HCT116 (cell line): ENCODE measurements around the gene SLC30A10. TPM values are rescaled to one million over a fixed set of nuclear protein-coding genes. Genes with fewer than 3 reads are reported as not detected.

Experiments
- ATAC-seq: fragments of 200-7000 bp; cut with Tn5 transposase; 2 replicates; pipeline ENCODE4 v1.9.1; 2020; ENCODE audit warnings: mild to moderate bottlenecking, moderate library complexity
- BruUV-seq: library from RNA; stranded (reverse); fragments of 400-500 nt; replicated peaks from 2 replicates; lab custom pipeline; 2021; lab: Mats Ljungman, UMichigan
- CTCF ChIA-PET: fragments of 300-600 bp; sonication (Branson Sonifier 250); formaldehyde crosslinking; loops from one replicate; lab custom pipeline; 2021; ENCODE audit warnings: antibody characterized with exemption; lab: Charles Lee
- POLR2A ChIA-PET: fragments of 300-600, 350-600 bp; sonication (Branson Sonifier 250); formaldehyde crosslinking; loops from one replicate; lab custom pipeline; 2021; ENCODE audit warnings: antibody characterized with exemption; lab: Charles Lee
- RAD21 ChIA-PET, 2 experiments: fragments of 300-600 bp; sonication (Branson Sonifier 250); formaldehyde crosslinking; loops; one replicate each; lab custom pipeline; 2023; ENCODE audit warnings: low total read pairs in 2 of 2; ENCODE audit not compliant: uncharacterized antibody in 2 of 2, unreplicated experiment in 2 of 2, low non-redundant PET in 1 of 2; lab: Charles Lee
- DNase-seq: peaks from one replicate; pipeline ENCODE4 v3.0.0-alpha.2; 2010; ENCODE audit warnings: low read depth, low spot score
- H2AFZ ChIP-seq: fragments of 200-600 bp; shearing (Covaris generic), sonication (generic); 2 replicates; pipeline ENCODE4 v1.6.1; 2017; ENCODE audit warnings: low read depth, mixed run types, mixed read lengths, antibody characterized with exemption, low read length; ENCODE audit not compliant: poor library complexity, severe bottlenecking
- H3K27ac ChIP-seq: 2 replicates; pipeline ENCODE4 v1.5.1; 2012; ENCODE audit warnings: low read depth, low read length
- H3K27me3 ChIP-seq: fragments of 200-600 bp; sonication (generic); 2 replicates; pipeline ENCODE4 v1.6.1; 2016; ENCODE audit warnings: mixed run types, low read length, mixed read lengths; ENCODE audit not compliant: insufficient read depth
- H3K36me3 ChIP-seq, 2 experiments: fragments of 200-500 bp in 1 of 2; fragments of 200-600 bp in 1 of 2; sonication (Bioruptor generic) in 1 of 2; sonication (generic) in 1 of 2; 2 replicates each; pipeline versions ENCODE4 v1.5.1 to v1.6.1; 2014 to 2016; ENCODE audit warnings: low read length in 2 of 2, inconsistent platforms in 1 of 2, mixed read lengths in 1 of 2, mixed run types in 1 of 2; ENCODE audit not compliant: insufficient read depth in 2 of 2, control insufficient read depth in 1 of 2
- H3K4me1 ChIP-seq, 2 experiments: fragments of 200-600 bp in 1 of 2; sonication (generic) in 1 of 2; 2 replicates each; pipeline versions ENCODE4 v1.5.1 to v1.6.1; 2012 to 2017; ENCODE audit warnings: low read length in 2 of 2, inconsistent platforms in 1 of 2, mild to moderate bottlenecking in 1 of 2, mixed read lengths in 1 of 2, mixed run types in 1 of 2, moderate library complexity in 1 of 2; ENCODE audit not compliant: insufficient read depth in 2 of 2, control insufficient read depth in 1 of 2
- H3K4me2 ChIP-seq: fragments of 200-600 bp; sonication (generic); 2 replicates; pipeline ENCODE4 v1.6.1; 2017; ENCODE audit warnings: mixed run types, low read length, mixed read lengths
- H3K4me3 ChIP-seq, 2 experiments: fragments of 200-600 bp in 1 of 2; sonication (generic) in 1 of 2; replicated peaks in 1 of 2; 2 replicates each; pipeline ENCODE4 v1.5.1; 2011 to 2016; ENCODE audit warnings: low read length in 2 of 2, control low read depth in 1 of 2, low read depth in 1 of 2, mild to moderate bottlenecking in 1 of 2, mixed read lengths in 1 of 2, mixed run types in 1 of 2
- H3K79me2 ChIP-seq: fragments of 200-600 bp; sonication (generic); 2 replicates; pipeline ENCODE4 v1.6.1; 2017; ENCODE audit warnings: mild to moderate bottlenecking, mixed run types, low read length, moderate library complexity, mixed read lengths; ENCODE audit not compliant: insufficient read depth
- H3K9ac ChIP-seq: fragments of 200-600 bp; sonication (generic); 2 replicates; pipeline ENCODE4 v1.6.1; 2016; ENCODE audit warnings: low read length, mixed read lengths
- H3K9me2 ChIP-seq: fragments of 200-600 bp; sonication (generic), shearing (Covaris generic); 2 replicates; pipeline ENCODE4 v1.6.1; 2017; ENCODE audit warnings: mixed run types, mild to moderate bottlenecking, moderate library complexity; ENCODE audit not compliant: insufficient read depth
- H3K9me3 ChIP-seq, 2 experiments: fragments of 200-500 bp in 1 of 2; fragments of 200-600 bp in 1 of 2; sonication (Bioruptor generic) in 1 of 2; sonication (generic) in 1 of 2; 2 replicates each; pipeline ENCODE4 v1.6.1; 2014 to 2017; ENCODE audit warnings: low read length in 2 of 2, mixed read lengths in 2 of 2, inconsistent platforms in 1 of 2, low read depth in 1 of 2, mild to moderate bottlenecking in 1 of 2, mixed run types in 1 of 2, moderate library complexity in 1 of 2; ENCODE audit not compliant: control insufficient read depth in 1 of 2, insufficient read depth in 1 of 2
- H4K20me1 ChIP-seq: fragments of 200-600 bp; sonication (generic), shearing (Covaris generic); 2 replicates; pipeline ENCODE4 v1.6.1; 2017; ENCODE audit warnings: mixed run types, mild to moderate bottlenecking, moderate library complexity; ENCODE audit not compliant: insufficient read depth
- CEBPB ChIP-seq: IDR thresholded peaks from 2 replicates; pipeline ENCODE4 v1.6.1; 2012; ENCODE audit warnings: low read depth
- EZH2phosphoT487 ChIP-seq: fragments of 200-600 bp; IDR thresholded peaks from 2 replicates; pipeline ENCODE4 v1.6.1; 2018; ENCODE audit warnings: antibody characterized with exemption, borderline replicate concordance
- RAD21 ChIP-seq: IDR thresholded peaks from 2 replicates; pipeline ENCODE4 v1.6.1; 2012; ENCODE audit warnings: low read depth, mild to moderate bottlenecking
- SIN3A ChIP-seq: IDR thresholded peaks from 2 replicates; pipeline ENCODE4 v1.6.1; 2012; ENCODE audit warnings: low read depth
- SRF ChIP-seq: IDR thresholded peaks from 2 replicates; pipeline ENCODE4 v1.6.1; 2012; ENCODE audit warnings: low read depth
- TCF7L2 ChIP-seq: IDR thresholded peaks from 2 replicates; pipeline ENCODE4 v1.7.0; 2011; ENCODE audit warnings: borderline replicate concordance, inconsistent platforms; ENCODE audit not compliant: insufficient read depth, insufficient read length; ENCODE audit errors: extremely low read depth
- YY1 ChIP-seq: IDR thresholded peaks from 2 replicates; pipeline ENCODE4 v1.6.1; 2011; ENCODE audit warnings: low read length, low read depth, moderate library complexity, mild to moderate bottlenecking; ENCODE audit not compliant: insufficient replicate concordance; ENCODE audit errors: extremely low read depth
- ZFX ChIP-seq: fragments of 450-650 bp; IDR thresholded peaks from 2 replicates; pipeline ENCODE4 v1.6.1; 2017
- intact Hi-C: fragments of 100-400 bp; cut with micrococcal nuclease; formaldehyde crosslinking; loops from 2 replicates; pipeline ENCODE4 v1.10.0; 2022
- total RNA-seq: library from RNA; stranded (reverse); gene quantifications from one replicate; pipeline ENCODE4 v1.2.1, GENCODE V29; 2021; ENCODE audit not compliant: unreplicated experiment
- TF ChIP-seq, protein P1 (sequence below): IDR thresholded peaks from 2 replicates; pipeline ENCODE4 v1.6.1; 2012; ENCODE audit warnings: low read depth
- TF ChIP-seq, protein P2 (sequence below), 3 experiments: fragments of 200-600 bp in 1 of 3; sonication (generic) in 1 of 3; IDR thresholded peaks in 2 of 3; conservative IDR thresholded peaks in 1 of 3; 2 replicates each; pipeline ENCODE4 v1.5.1; 2012 to 2017; ENCODE audit warnings: low read depth in 2 of 3, low read length in 2 of 3, antibody characterized with exemption in 1 of 3, borderline replicate concordance in 1 of 3, control low read depth in 1 of 3, mild to moderate bottlenecking in 1 of 3, mixed read lengths in 1 of 3, mixed run types in 1 of 3, moderate library complexity in 1 of 3; ENCODE audit not compliant: insufficient read depth in 1 of 3

SLC30A10 gene
- total RNA-seq, 1 experiment from 2014 or later = 0.15 TPM

DNA sequence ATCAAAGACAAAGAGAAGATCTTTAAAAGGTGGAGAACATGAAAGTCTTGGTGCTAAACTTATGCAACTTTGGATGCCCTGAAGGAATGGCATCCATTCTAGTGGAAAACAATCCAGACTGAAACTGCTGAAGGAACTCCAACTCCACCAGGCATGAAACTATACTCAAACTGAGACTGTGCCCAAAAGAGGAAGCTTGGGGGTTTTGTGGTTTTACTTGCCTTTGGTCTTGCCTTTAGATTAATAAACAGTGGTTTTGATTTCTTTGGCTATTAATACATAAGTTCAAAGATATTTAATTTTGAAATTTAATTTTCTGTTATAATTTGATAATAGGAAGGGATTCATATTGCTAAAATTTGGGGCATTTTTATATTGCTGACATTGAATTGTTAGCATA, 17.4 kb upstream of the SLC30A10 start:
- no peak overlapping the region for H2AFZ ChIP-seq
- no peaks in the 10 kb centered on the region for H3K4me1 ChIP-seq
- no peak overlapping the region for H3K4me2 ChIP-seq
- no peak for TF ChIP-seq RAD21
- TF ChIP-seq EZH2phosphoT487 = no peak
- TF ChIP-seq TCF7L2 = no peak
- no peak for TF ChIP-seq SRF
- no peak for TF ChIP-seq ZFX
- TF ChIP-seq, protein P1, sequence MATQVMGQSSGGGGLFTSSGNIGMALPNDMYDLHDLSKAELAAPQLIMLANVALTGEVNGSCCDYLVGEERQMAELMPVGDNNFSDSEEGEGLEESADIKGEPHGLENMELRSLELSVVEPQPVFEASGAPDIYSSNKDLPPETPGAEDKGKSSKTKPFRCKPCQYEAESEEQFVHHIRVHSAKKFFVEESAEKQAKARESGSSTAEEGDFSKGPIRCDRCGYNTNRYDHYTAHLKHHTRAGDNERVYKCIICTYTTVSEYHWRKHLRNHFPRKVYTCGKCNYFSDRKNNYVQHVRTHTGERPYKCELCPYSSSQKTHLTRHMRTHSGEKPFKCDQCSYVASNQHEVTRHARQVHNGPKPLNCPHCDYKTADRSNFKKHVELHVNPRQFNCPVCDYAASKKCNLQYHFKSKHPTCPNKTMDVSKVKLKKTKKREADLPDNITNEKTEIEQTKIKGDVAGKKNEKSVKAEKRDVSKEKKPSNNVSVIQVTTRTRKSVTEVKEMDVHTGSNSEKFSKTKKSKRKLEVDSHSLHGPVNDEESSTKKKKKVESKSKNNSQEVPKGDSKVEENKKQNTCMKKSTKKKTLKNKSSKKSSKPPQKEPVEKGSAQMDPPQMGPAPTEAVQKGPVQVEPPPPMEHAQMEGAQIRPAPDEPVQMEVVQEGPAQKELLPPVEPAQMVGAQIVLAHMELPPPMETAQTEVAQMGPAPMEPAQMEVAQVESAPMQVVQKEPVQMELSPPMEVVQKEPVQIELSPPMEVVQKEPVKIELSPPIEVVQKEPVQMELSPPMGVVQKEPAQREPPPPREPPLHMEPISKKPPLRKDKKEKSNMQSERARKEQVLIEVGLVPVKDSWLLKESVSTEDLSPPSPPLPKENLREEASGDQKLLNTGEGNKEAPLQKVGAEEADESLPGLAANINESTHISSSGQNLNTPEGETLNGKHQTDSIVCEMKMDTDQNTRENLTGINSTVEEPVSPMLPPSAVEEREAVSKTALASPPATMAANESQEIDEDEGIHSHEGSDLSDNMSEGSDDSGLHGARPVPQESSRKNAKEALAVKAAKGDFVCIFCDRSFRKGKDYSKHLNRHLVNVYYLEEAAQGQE = no peak
- TF ChIP-seq SIN3A = no peak
- no peak for TF ChIP-seq YY1
- TF ChIP-seq CEBPB = no peak
- TF ChIP-seq, protein P2, sequence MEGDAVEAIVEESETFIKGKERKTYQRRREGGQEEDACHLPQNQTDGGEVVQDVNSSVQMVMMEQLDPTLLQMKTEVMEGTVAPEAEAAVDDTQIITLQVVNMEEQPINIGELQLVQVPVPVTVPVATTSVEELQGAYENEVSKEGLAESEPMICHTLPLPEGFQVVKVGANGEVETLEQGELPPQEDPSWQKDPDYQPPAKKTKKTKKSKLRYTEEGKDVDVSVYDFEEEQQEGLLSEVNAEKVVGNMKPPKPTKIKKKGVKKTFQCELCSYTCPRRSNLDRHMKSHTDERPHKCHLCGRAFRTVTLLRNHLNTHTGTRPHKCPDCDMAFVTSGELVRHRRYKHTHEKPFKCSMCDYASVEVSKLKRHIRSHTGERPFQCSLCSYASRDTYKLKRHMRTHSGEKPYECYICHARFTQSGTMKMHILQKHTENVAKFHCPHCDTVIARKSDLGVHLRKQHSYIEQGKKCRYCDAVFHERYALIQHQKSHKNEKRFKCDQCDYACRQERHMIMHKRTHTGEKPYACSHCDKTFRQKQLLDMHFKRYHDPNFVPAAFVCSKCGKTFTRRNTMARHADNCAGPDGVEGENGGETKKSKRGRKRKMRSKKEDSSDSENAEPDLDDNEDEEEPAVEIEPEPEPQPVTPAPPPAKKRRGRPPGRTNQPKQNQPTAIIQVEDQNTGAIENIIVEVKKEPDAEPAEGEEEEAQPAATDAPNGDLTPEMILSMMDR (IDR thresholded peaks at IDR 0.05 in 2 of 3, conservative IDR thresholded peaks at IDR 0.05 in 1 of 3; ENCODE audit: borderline replicate concordance in 1 of 3, insufficient read depth in 1 of 3, low read depth in 2 of 3, low read length in 2 of 3) = no peak
- TF ChIP-seq, all 23 proteins: peak for 0
- no peaks in the 10 kb centered on the region for H3K9me2 ChIP-seq
- no peaks in the 10 kb centered on the region for H3K36me3 ChIP-seq
- no peaks in the 10 kb centered on the region for H3K9me3 ChIP-seq
- ChIA-PET CTCF (no interaction called here), RAD21 (no interaction called here), POLR2A (no interaction called here)
- no peak overlapping the region for H3K27ac ChIP-seq
- H4K20me1 ChIP-seq = no peaks in the 10 kb centered on the region
- no peak overlapping the region for H3K9ac ChIP-seq
- BruUV-seq = no TSS peak
- no peak for DNase-seq
- intact Hi-C loops = no loop called here
- ATAC-seq = no peak
- no peaks in the 10 kb centered on the region for H3K27me3 ChIP-seq
- no peaks in the 10 kb centered on the region for H3K79me2 ChIP-seq
- H3K4me3 ChIP-seq = no peak overlapping the region
